ENCODE data around the gene BCL11A. TPM values are rescaled to one million over a fixed set of nuclear protein-coding genes. Genes with fewer than 3 reads are reported as not detected.

Gene BCL11A
- total and polyA plus RNA-seq, 5 donors = 3.7 to 11.2 (median 8.5) TPM

DNA sequence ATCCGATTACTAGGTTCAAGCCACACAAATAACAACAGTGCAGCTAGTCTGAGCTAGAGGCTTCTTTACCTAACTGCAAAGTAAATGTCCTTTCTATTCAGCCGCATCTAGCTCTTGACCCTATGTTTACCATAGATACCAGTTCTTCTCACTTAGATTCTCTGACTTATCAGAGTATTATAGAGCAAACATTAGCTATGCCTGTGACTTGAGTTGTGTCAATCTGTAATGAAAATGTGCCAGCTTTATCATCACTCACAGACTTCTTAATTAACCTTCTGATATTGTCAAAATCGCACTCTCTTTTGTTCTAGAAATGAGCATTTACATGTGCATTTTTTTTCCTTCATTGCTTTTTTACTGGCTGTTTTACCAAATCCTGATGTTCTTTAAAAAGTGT, 79.9 kb downstream of the BCL11A start:
- intact Hi-C loops (cut with DNase I) = no loop called here
- DNase-seq (no peak), ATAC-seq (no peak)
- Histone ChIP-seq H3K4me1 (ENCODE audit: control insufficient read depth, insufficient read depth, low read length) (peaks cover 4% of the 10 kb centered on the region), H3K4me3 (ENCODE audit: low read length) (no peak overlapping the region), H3K9me3 (ENCODE audit: control insufficient read depth, low read length) (no peaks in the 10 kb centered on the region), H3K27ac (ENCODE audit: low read length) (no peak overlapping the region), H3K27me3 (ENCODE audit: control insufficient read depth, insufficient read depth) (no peaks in the 10 kb centered on the region)
- 79% methylated on average over 3 of the region's 3 CpGs for WGBS

DNA sequence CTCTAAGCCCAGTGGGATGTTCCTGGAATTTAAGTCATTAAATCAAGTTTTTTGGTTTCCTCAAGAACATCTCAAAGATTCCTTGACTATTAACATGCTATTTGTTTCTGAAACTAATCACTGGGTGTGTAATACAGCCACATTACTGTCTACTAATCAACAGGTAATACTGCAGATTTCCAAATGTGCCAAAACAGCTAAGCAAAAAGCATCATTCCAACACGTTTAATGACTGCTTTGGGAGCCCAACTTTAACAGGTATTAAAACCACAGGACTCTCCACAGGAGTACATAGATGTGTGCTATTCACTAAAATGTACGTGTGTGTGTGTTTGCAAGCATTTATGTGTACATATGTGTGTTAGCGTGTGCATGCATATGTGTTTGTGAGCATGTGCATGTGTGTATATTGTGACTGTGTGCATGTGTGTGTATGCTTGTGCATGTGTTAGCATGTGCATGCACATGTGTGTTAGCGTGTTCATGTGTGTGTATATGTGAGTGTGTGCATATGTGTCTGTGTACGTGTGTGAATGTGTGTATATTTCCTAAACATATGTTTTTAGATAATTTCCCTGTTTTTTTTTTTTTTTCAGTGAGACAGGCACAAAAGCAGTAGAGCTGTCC, 80.7 kb downstream of the BCL11A start:
- 86% methylated on average over 5 of the region's 5 CpGs for WGBS
- ATAC-seq (no peak), DNase-seq (no peak)
- no peaks in the 10 kb centered on the region for H3K27me3 ChIP-seq (ENCODE audit: control insufficient read depth, insufficient read depth)
- no peak overlapping the region for H3K27ac ChIP-seq (ENCODE audit: low read length)
- peaks cover 4% of the 10 kb centered on the region for H3K4me1 ChIP-seq (ENCODE audit: control insufficient read depth, insufficient read depth, low read length)
- intact Hi-C loops (cut with DNase I) = no loop called here
- no peak overlapping the region for H3K4me3 ChIP-seq (ENCODE audit: low read length)
- no peaks in the 10 kb centered on the region for H3K9me3 ChIP-seq (ENCODE audit: control insufficient read depth, low read length)

GRCh38 chr2:60472041-60472440, 81.4 kb downstream of the BCL11A start:
- Histone ChIP-seq H3K27me3 (ENCODE audit: control insufficient read depth, insufficient read depth) (no peaks in the 10 kb centered on the region), H3K4me3 (ENCODE audit: low read length) (no peak overlapping the region), H3K27ac (ENCODE audit: low read length) (no peak overlapping the region), H3K4me1 (ENCODE audit: control insufficient read depth, insufficient read depth, low read length) (peaks cover 4% of the 10 kb centered on the region), H3K9me3 (ENCODE audit: control insufficient read depth, low read length) (no peaks in the 10 kb centered on the region)
- intact Hi-C loops (cut with DNase I) = no loop called here
- WGBS = 50% methylated on average over 5 of the region's 5 CpGs
- ATAC-seq (peak in 1 of 2 donors; percentile 67), DNase-seq (peak; percentile 40 to 70 (median 69))

DNA sequence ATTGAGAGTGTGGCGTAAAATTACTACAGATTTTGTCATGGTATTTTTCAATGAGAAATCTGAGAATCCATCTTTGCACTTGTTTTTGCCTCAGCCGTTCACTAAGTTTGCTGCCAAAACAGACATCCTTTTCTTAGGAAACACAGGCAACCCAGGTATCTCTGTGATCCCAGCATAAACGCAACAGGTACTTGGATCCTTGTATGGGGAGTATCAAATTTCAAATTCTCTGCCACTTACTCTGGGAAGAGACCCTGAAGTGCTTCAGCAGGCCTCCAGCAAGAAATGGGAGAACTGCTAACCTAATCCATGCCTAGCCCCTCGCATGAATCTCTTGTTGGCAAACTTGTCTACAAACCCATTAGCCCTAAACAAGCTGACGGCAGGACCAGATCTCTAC, 83.1 kb downstream of the BCL11A start:
- Histone ChIP-seq H3K4me1 (ENCODE audit: control insufficient read depth, insufficient read depth, low read length) (peaks cover 4% of the 10 kb centered on the region), H3K27ac (ENCODE audit: low read length) (no peak overlapping the region), H3K4me3 (ENCODE audit: low read length) (no peak overlapping the region), H3K27me3 (ENCODE audit: control insufficient read depth, insufficient read depth) (no peaks in the 10 kb centered on the region), H3K9me3 (ENCODE audit: control insufficient read depth, low read length) (no peaks in the 10 kb centered on the region)
- WGBS = 90% methylated on average over 5 of the region's 5 CpGs
- no peak for ATAC-seq
- intact Hi-C loops (cut with DNase I) = no loop called here
- no peak for DNase-seq

GRCh38 chr2:60469536-60470317, 83.7 kb downstream of the BCL11A start:
- ATAC-seq = no peak
- no peak for DNase-seq
- intact Hi-C loops (cut with DNase I) = no loop called here

GRCh38 chr2:60468382-60469085, 84.9 kb downstream of the BCL11A start:
- WGBS = 60% methylated on average over 7 of the region's 7 CpGs
- no peak overlapping the region for H3K27ac ChIP-seq (ENCODE audit: low read length)

More at GRCh38 chr2:60469536-60470317, 83.7 kb downstream of the BCL11A start:
- H3K4me3 ChIP-seq (ENCODE audit: low read length) = no peak overlapping the region
- H3K27ac ChIP-seq (ENCODE audit: low read length) = no peak overlapping the region
- no peaks in the 10 kb centered on the region for H3K27me3 ChIP-seq (ENCODE audit: control insufficient read depth, insufficient read depth)
- no peaks in the 10 kb centered on the region for H3K9me3 ChIP-seq (ENCODE audit: control insufficient read depth, low read length)
- H3K4me1 ChIP-seq (ENCODE audit: control insufficient read depth, insufficient read depth, low read length) = peaks cover 4% of the 10 kb centered on the region
- WGBS = 84% methylated on average over 6 of the region's 6 CpGs

DNA sequence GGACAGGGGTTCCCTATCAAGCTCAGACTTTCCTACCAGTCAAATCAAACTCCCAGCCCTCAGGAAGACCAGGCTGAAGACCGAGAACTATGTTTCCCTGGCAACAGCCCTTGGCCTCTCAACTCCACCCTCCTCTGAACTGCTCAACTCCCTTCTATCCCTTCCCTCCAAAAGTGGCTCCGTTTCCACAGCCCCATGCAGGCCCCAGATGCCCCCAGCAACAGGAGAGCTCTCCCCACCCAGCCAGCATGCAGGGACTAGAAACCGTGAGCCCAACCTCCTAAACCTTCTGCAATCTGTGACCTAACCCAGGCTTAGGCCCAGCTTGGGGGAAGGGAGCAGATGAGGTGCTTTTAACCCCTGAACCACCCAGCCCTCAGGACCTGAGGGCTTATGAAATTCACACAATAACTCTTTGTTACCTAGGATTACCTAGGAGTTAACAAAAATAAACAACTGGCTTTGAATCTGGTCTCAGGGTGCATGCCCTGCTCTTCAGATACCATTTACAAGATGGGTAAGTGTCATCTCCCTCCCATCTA, 87.2 kb downstream of the BCL11A start:
- H3K27ac ChIP-seq (ENCODE audit: low read length) = no peak overlapping the region
- WGBS = 69% methylated on average over 3 of the region's 3 CpGs
- ATAC-seq (no peak), DNase-seq (no peak)
- no peaks in the 10 kb centered on the region for H3K27me3 ChIP-seq (ENCODE audit: control insufficient read depth, insufficient read depth)
- intact Hi-C loops (cut with DNase I) = no loop called here
- peaks cover 2% of the 10 kb centered on the region for H3K4me1 ChIP-seq (ENCODE audit: control insufficient read depth, insufficient read depth, low read length)
- no peak overlapping the region for H3K4me3 ChIP-seq (ENCODE audit: low read length)
- no peaks in the 10 kb centered on the region for H3K9me3 ChIP-seq (ENCODE audit: control insufficient read depth, low read length)

More at GRCh38 chr2:60468382-60469085, 84.9 kb downstream of the BCL11A start:
- DNase-seq = no peak
- no peak for ATAC-seq
- Histone ChIP-seq H3K27me3 (ENCODE audit: control insufficient read depth, insufficient read depth) (no peaks in the 10 kb centered on the region), H3K4me1 (ENCODE audit: control insufficient read depth, insufficient read depth, low read length) (peaks cover 4% of the 10 kb centered on the region), H3K9me3 (ENCODE audit: control insufficient read depth, low read length) (no peaks in the 10 kb centered on the region), H3K4me3 (ENCODE audit: low read length) (no peak overlapping the region)
- intact Hi-C loops (cut with DNase I) = no loop called here

DNA sequence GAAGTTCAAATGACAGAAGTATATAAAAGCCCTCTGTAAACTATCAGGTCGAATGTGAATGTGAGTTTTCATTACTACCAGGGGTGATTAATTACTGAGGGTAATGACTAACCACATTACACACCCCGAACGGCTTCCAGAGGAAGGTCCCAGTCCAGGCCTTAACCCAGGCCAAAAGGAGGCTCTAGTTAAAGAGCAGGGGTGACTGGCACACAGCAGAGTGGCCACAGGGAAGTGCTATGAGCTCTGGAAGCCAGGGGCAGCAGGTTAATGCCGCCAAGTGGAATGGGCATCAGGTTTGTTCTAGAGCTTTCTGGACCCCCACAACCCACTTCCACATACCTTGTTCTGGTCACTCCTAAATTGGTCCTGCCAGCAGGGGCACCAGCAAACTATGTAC, 87.7 kb downstream of the BCL11A start:
- Histone ChIP-seq H3K4me3 (ENCODE audit: low read length) (no peak overlapping the region), H3K9me3 (ENCODE audit: control insufficient read depth, low read length) (no peaks in the 10 kb centered on the region), H3K27me3 (ENCODE audit: control insufficient read depth, insufficient read depth) (no peaks in the 10 kb centered on the region), H3K27ac (ENCODE audit: low read length) (no peak overlapping the region), H3K4me1 (ENCODE audit: control insufficient read depth, insufficient read depth, low read length) (peaks cover 2% of the 10 kb centered on the region)
- ATAC-seq = no peak
- 86% methylated on average over 4 of the region's 4 CpGs for WGBS
- intact Hi-C loops (cut with DNase I) = no loop called here
- no peak for DNase-seq

DNA sequence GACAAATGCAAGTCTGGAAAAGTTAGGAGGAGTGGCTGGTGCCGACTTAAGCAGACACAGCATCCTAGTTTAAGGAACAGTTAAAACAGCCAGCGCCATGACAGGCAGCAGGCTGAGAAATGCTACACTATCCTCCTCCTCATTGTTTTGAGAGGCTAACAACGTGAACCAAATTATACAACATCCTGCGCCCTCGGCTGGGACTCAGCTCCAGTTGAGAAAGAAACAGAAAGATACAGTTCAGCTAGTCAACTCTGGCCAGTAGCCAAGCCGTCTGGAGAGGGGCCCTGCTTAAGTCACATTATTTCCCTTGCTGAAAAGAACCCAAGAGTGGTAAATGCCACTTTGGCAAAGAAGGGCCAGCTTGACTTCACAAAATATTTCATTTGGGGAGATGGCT, 90.2 kb downstream of the BCL11A start:
- ATAC-seq (peak; percentile 39 to 45), DNase-seq (peak; percentile 65 to 80 (median 71))
- no peaks in the 10 kb centered on the region for H3K4me1 ChIP-seq (ENCODE audit: control insufficient read depth, insufficient read depth, low read length)
- no peaks in the 10 kb centered on the region for H3K27me3 ChIP-seq (ENCODE audit: control insufficient read depth, insufficient read depth)
- no peak overlapping the region for H3K4me3 ChIP-seq (ENCODE audit: low read length)
- intact Hi-C loops (cut with DNase I) = no loop called here
- no peak overlapping the region for H3K27ac ChIP-seq (ENCODE audit: low read length)
- 14% methylated on average over 6 of the region's 6 CpGs for WGBS
- H3K9me3 ChIP-seq (ENCODE audit: control insufficient read depth, low read length) = no peaks in the 10 kb centered on the region

GRCh38 chr2:60461421-60462108, 91.9 kb downstream of the BCL11A start:
- Histone ChIP-seq H3K4me3 (ENCODE audit: low read length) (no peak overlapping the region), H3K9me3 (ENCODE audit: control insufficient read depth, low read length) (no peaks in the 10 kb centered on the region), H3K27me3 (ENCODE audit: control insufficient read depth, insufficient read depth) (no peaks in the 10 kb centered on the region), H3K4me1 (ENCODE audit: control insufficient read depth, insufficient read depth, low read length) (no peaks in the 10 kb centered on the region), H3K27ac (ENCODE audit: low read length) (no peak overlapping the region)
- ATAC-seq = peak in 1 of 2 donors; percentile 19
- WGBS = 96% methylated on average over 47 of the region's 47 CpGs
- peak in 1 of 3 donors; percentile 58 for DNase-seq
- intact Hi-C loops (cut with DNase I) = no loop called here
